Right lobe of liver (tissue), 4 donors: ENCODE results near the gene TNS3.

Source experiments
- POLR2A ChIP-seq: fragments of 450-650 bp; IDR thresholded peaks from one replicate; pipeline ENCODE4 v1.6.1; 2017; ENCODE audit warnings: antibody characterized with exemption, mild to moderate bottlenecking
- TF ChIP-seq, protein P1 (sequence below), 4 donors: fragments of 200-600 bp in 3 of 4; fragments of 450-650 bp in 1 of 4; IDR thresholded peaks; one replicate each; pipeline versions ENCODE4 v1.5.1 to v1.8.0; 2016 to 2022; ENCODE audit warnings: antibody characterized with exemption in 4 of 4, mild to moderate bottlenecking in 2 of 4
- donor health status: DM: no; HTN: no; CAD: no.
- donor health status: DM: no; HTN: no; CAD: no.
- donor health status: DM: no; HTN: yes; CAD: no.

DNA sequence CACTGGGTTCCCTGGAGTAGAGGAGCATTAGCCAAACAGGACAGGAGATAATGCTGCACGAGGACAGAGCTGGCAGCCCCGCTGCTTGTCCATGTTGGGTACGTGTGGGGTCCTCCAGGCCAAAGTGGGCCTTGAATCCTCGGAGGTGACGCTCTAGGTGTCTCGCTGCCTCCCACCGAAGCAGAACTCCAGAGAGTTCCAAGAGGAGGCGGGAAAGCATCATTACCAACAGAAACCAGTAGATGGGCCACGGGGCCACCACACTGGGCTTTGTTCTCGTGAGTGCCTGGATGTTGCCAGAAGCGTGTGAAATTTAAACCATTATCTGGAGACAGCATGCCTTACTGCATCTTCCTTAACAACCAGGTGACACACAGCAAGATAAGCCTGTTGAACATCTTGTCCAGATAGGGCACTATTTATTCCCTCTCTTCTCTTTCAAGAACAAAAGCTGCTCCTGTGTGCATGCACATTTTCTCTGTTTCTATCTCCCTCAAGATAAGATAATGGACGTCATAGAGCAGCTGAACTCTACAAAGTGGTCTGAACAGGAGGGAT is 56.8 kb downstream of the TNS3 start:
- no peak for TF ChIP-seq POLR2A
- TF ChIP-seq, protein P1, sequence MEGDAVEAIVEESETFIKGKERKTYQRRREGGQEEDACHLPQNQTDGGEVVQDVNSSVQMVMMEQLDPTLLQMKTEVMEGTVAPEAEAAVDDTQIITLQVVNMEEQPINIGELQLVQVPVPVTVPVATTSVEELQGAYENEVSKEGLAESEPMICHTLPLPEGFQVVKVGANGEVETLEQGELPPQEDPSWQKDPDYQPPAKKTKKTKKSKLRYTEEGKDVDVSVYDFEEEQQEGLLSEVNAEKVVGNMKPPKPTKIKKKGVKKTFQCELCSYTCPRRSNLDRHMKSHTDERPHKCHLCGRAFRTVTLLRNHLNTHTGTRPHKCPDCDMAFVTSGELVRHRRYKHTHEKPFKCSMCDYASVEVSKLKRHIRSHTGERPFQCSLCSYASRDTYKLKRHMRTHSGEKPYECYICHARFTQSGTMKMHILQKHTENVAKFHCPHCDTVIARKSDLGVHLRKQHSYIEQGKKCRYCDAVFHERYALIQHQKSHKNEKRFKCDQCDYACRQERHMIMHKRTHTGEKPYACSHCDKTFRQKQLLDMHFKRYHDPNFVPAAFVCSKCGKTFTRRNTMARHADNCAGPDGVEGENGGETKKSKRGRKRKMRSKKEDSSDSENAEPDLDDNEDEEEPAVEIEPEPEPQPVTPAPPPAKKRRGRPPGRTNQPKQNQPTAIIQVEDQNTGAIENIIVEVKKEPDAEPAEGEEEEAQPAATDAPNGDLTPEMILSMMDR (IDR thresholded peaks at IDR 0.05) = no peak
